Osteoblast (primary cell): Measurements from ENCODE around the gene ATXN1L. TPM values are rescaled to one million over a fixed set of nuclear protein-coding genes. Genes with fewer than 3 reads are reported as not detected.
A peak's percentile ranks its signal among the peaks of the same experiment; 100 is the strongest.

Source experiments
- DNase-seq: peaks from one replicate; pipeline ENCODE4 v3.0.0; 2011; ENCODE audit warnings: low spot score, mixed read lengths; ENCODE audit not compliant: insufficient read length; ENCODE audit errors: missing footprints
- H2AFZ ChIP-seq: 2 replicates; pipeline ENCODE4 v1.6.0; 2011; ENCODE audit warnings: mild to moderate bottlenecking, low read length
- H3K27ac ChIP-seq: 2 replicates; pipeline ENCODE4 v1.5.1; 2011; ENCODE audit warnings: mild to moderate bottlenecking, low read depth, low read length, moderate library complexity
- H3K27me3 ChIP-seq: 2 replicates; pipeline ENCODE4 v1.6.0; 2012; ENCODE audit warnings: mild to moderate bottlenecking, control low read depth, inconsistent platforms, low read length, moderate library complexity; ENCODE audit not compliant: insufficient read depth
- H3K36me3 ChIP-seq: 2 replicates; pipeline ENCODE4 v1.5.1; 2011; ENCODE audit warnings: mild to moderate bottlenecking, low read length, control low read depth, moderate library complexity; ENCODE audit not compliant: insufficient read depth
- H3K4me1 ChIP-seq: 2 replicates; pipeline ENCODE4 v1.5.1; 2011; ENCODE audit warnings: mild to moderate bottlenecking, low read length, control low read depth, moderate library complexity; ENCODE audit not compliant: insufficient read depth
- H3K4me2 ChIP-seq: 2 replicates; pipeline ENCODE4 v1.6.0; 2011; ENCODE audit warnings: mild to moderate bottlenecking, low read length; ENCODE audit not compliant: insufficient read depth
- H3K4me3 ChIP-seq: fragments of 200-600 bp; sonication (generic); 3 replicates; pipeline ENCODE4 v1.5.1; 2012; ENCODE audit warnings: mild to moderate bottlenecking, low read length, inconsistent platforms; ENCODE audit not compliant: insufficient read depth
- H3K79me2 ChIP-seq: 2 replicates; pipeline ENCODE4 v1.6.0; 2012; ENCODE audit warnings: mild to moderate bottlenecking, low read length, control low read depth, inconsistent platforms; ENCODE audit not compliant: insufficient read depth
- H3K9me3 ChIP-seq: 2 replicates; pipeline ENCODE4 v1.5.1; 2011; ENCODE audit warnings: low read depth, low read length, control low read depth
- H4K20me1 ChIP-seq: 2 replicates; pipeline ENCODE4 v1.6.0; 2012; ENCODE audit warnings: mild to moderate bottlenecking, low read length, control low read depth; ENCODE audit not compliant: insufficient read depth
- CTCF ChIP-seq: IDR thresholded peaks from 2 replicates; pipeline ENCODE4 v1.5.1; 2011; ENCODE audit warnings: mild to moderate bottlenecking, low read depth, low read length, moderate library complexity; ENCODE audit errors: extremely low read depth
- total RNA-seq: library from RNA; depleted of rRNA; stranded (reverse); fragments of >200 nt; gene quantifications from 2 replicates; pipeline ENCODE4 v1.2.3, GENCODE V29; 2012

ATXN1L gene
- total RNA-seq, 1 donor, result 15.9 TPM

GRCh38 chr16:71852561-71852960, 6.8 kb downstream of the ATXN1L start:
- no peaks in the 10 kb centered on the region for H3K27me3 ChIP-seq
- no peak for DNase-seq
- peaks cover under 1% of the 10 kb centered on the region for H3K4me1 ChIP-seq
- H3K9me3 ChIP-seq, result no peaks in the 10 kb centered on the region
- H3K4me2 ChIP-seq, result no peak overlapping the region
- no peak for TF ChIP-seq CTCF
- H3K79me2 ChIP-seq, result peaks cover 72% of the 10 kb centered on the region
- H2AFZ ChIP-seq, result no peak overlapping the region
- H4K20me1 ChIP-seq, result peaks cover 20% of the 10 kb centered on the region
- H3K27ac ChIP-seq, result no peak overlapping the region
- no peak overlapping the region for H3K4me3 ChIP-seq
- H3K36me3 ChIP-seq, result peaks cover 64% of the 10 kb centered on the region

GRCh38 chr16:71853413-71853812, 7.6 kb downstream of the ATXN1L start:
- no peak overlapping the region for H3K27ac ChIP-seq

GRCh38 chr16:71854369-71854948, 8.7 kb downstream of the ATXN1L start:
- Histone ChIP-seq H3K27me3 (no peaks in the 10 kb centered on the region), H3K4me2 (no peak overlapping the region), H4K20me1 (peaks cover 20% of the 10 kb centered on the region), H3K36me3 (peaks cover 49% of the 10 kb centered on the region), H3K9me3 (no peaks in the 10 kb centered on the region), H3K79me2 (peaks cover 58% of the 10 kb centered on the region), H3K4me3 (no peak overlapping the region), H3K4me1 (peaks cover 2% of the 10 kb centered on the region), H2AFZ (no peak overlapping the region), H3K27ac (no peak overlapping the region)
- TF ChIP-seq CTCF, result no peak
- peak; percentile 81 for DNase-seq

More at GRCh38 chr16:71853413-71853812, 7.6 kb downstream of the ATXN1L start:
- TF ChIP-seq CTCF, result no peak
- Histone ChIP-seq H4K20me1 (peaks cover 20% of the 10 kb centered on the region), H3K36me3 (peaks cover 56% of the 10 kb centered on the region), H3K4me1 (no peaks in the 10 kb centered on the region), H2AFZ (no peak overlapping the region), H3K27me3 (no peaks in the 10 kb centered on the region), H3K4me3 (no peak overlapping the region), H3K9me3 (no peaks in the 10 kb centered on the region), H3K4me2 (no peak overlapping the region), H3K79me2 (peaks cover 65% of the 10 kb centered on the region)
- DNase-seq, result no peak

GRCh38 chr16:71855937-71856662, 10.3 kb downstream of the ATXN1L start:
- Histone ChIP-seq H2AFZ (no peak overlapping the region), H3K4me2 (no peak overlapping the region), H3K36me3 (peaks cover 33% of the 10 kb centered on the region), H3K27ac (no peak overlapping the region), H3K4me1 (peaks cover 2% of the 10 kb centered on the region), H4K20me1 (peaks cover 20% of the 10 kb centered on the region), H3K4me3 (no peak overlapping the region), H3K9me3 (no peaks in the 10 kb centered on the region), H3K27me3 (no peaks in the 10 kb centered on the region), H3K79me2 (peaks cover 55% of the 10 kb centered on the region)
- TF ChIP-seq CTCF, result no peak
- DNase-seq, result no peak
